GM21786 (cell line): ENCODE data around the gene SF3B6.
"Not testable (repeated sequence)": the region's sequence is repeated elsewhere in the genome, so short reads cannot be mapped to it uniquely, and the experiment has no call there.

Experiments used
- ATAC-seq: cut with Tn5 transposase; IDR thresholded peaks from one replicate; pipeline ENCODE4 v1.9.1; 2021; ENCODE audit not compliant: unreplicated experiment

The SF3B6 gene

GRCh38 chr2:24075915-24076848, at the start of gene SF3B6:
SF3B6 (minus strand) TSS chr2:24076326; CDS start chr2:24076229, 97 bp downstream.
- ATAC-seq = peak; percentile 96

- ATAC-seq = peak; percentile 9
Observed at GRCh38 chr2:24123922-24124580, 47.9 kb upstream of the SF3B6 start.

- peak; percentile 90 for ATAC-seq
Observed at GRCh38 chr2:24123195-24123921, 47.2 kb upstream of the SF3B6 start, which contains the start of the genes FAM228B and PFN4. FAM228B (plus strand) TSS chr2:24123469; CDS start chr2:24124362, 893 bp downstream. PFN4 (minus strand) TSS chr2:24123334; CDS start chr2:24122535, 799 bp downstream.

DNA sequence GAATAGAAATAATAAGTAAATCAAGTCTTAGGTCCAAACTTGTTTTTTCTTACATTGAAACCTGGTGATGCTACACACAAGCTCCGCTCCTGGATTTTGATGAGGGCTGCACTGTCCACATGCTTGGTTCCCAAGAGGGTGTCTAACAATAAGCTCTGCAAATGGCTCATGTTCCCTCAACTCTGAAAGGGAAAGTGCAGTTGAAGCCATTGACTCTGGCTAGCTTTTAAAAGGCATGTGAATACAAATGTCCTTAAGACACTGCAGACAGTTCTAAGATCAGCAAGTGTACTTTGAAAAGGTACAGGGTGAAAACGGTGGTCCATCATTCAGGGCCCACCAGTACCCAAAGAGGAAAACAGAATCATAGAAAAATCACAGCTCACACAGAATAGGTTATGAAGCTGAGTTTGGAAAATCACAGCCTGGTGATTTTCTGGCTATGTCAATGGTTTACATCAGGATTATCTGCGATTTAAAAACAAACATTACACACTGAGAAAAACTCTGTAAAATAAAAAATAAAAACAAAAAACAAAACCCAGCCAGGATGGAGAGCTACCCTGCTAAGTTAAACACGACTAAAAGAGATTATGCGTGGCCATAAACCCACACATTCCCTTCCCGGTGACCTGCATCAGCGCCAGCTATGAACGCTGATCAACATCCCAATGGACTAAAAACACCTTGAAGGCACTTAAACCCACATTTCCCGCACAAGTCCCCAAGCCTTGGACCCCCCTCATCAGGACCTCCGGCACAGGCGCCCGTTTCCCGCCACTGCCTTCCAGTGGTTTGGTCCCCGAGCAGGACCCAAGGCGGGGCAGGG, 46.5 kb upstream of the SF3B6 start:
- ATAC-seq = no peak

DNA sequence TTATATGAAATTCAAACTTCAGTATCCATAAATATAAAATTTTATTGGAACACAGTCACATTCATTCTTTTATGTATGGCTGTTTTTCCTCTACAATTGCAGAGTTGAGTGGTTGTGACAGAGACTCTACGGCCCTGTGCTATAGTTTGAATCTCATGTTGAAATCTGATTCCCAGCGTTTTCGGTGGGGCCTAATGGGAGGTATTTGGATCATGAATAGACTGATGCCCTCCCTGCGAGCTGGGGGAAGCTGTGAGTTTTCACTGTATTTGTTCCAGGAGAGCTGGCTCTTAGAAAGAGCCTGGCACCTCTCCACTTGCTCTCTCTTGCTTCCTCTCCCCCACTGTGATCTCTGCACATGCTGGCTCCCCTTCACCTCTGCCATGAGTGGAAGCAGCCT, 45.3 kb upstream of the SF3B6 start:
- ATAC-seq = no peak

- ATAC-seq = no peak
Observed at GRCh38 chr2:24121066-24121465, 44.9 kb upstream of the SF3B6 start.

GRCh38 chr2:24117902-24118301, 41.8 kb upstream of the SF3B6 start:
- no peak for ATAC-seq

- ATAC-seq = no peak
Observed at GRCh38 chr2:24115057-24115456, 38.9 kb upstream of the SF3B6 start.

- no peak for ATAC-seq
Observed at GRCh38 chr2:24111407-24111901, 35.3 kb upstream of the SF3B6 start.

GRCh38 chr2:24110660-24111303, 34.7 kb upstream of the SF3B6 start:
- no peak for ATAC-seq

GRCh38 chr2:24109431-24109830, 33.3 kb upstream of the SF3B6 start:
- not testable (repeated sequence) for ATAC-seq

GRCh38 chr2:24107336-24107735, 31.2 kb upstream of the SF3B6 start:
- ATAC-seq = no peak

- ATAC-seq = no peak
Observed at GRCh38 chr2:24106786-24107185, 30.7 kb upstream of the SF3B6 start.

- ATAC-seq = no peak
Observed at GRCh38 chr2:24105816-24106215, 29.7 kb upstream of the SF3B6 start.

DNA sequence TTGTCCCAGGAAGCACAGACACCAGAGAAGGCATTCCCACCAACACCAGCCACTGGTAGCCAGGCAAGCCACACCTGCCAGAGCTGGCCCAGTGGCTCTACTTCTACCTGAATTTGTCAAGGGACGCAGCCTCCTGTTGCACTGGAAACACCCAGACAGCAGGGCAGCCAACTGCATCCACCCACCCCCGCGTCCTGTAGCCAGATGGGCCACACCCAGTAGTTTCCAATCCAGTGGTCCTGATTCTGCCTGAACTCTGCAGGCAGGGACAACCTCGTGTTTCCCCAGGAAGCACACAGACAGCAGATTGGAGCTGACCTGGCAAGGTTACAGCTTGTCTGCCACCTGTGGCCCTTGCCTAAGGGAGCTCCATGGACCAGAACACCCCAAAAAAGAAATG, 28.8 kb upstream of the SF3B6 start:
- ATAC-seq = no peak

DNA sequence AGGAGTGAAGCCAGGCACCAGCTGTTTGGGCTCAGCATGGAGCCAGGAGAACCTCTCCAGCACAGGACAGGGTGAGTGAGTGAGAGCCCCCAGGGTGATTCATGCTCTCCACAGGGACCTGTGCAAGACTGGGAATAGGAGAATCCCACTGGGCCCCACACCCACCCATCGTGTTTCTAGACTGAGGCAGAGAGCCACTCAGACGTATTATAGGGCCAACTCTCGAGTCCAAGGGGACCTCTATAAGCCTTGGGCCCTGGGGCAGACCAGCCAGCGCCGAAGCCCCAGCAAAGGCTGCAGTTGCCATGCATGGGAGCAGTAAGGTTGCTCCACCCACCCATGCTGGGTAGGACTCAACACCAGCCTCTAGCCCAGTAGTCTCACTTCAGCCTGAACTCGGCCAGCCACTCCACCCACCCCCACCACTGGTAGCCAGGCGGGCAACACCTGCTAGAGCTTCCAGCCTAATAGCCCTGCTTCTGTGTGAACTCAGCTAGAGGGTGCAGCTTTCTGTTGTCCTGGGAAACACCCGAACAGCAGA, 28.1 kb upstream of the SF3B6 start:
- no peak for ATAC-seq

- ATAC-seq = no peak
Observed at GRCh38 chr2:24102677-24103076, 26.6 kb upstream of the SF3B6 start.

DNA sequence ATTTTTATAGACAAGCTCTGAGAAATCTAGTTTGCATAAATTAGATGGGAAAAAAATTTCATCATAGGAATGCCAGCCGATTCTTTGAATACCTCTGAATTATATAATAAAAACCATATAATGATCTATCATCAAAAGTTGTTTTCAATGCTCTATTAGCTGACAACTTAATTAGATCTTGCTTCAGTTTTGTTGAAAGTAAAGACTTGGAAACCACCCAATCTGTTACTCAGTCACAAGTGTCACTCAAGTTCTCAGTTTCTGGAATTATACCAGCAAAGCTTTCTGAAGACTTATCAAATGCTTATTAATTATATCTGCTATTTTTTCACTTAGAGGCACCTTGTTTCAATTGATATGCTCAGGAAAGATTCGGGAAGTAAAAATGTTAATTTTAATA, 25.9 kb upstream of the SF3B6 start:
- no peak for ATAC-seq

GRCh38 chr2:24100732-24101131, 24.6 kb upstream of the SF3B6 start:
- not testable (repeated sequence) for ATAC-seq
